ENCODE results near the gene ING3. TPM values are rescaled to one million over a fixed set of nuclear protein-coding genes. Genes with fewer than 3 reads are reported as not detected.
A peak's percentile ranks its signal among the peaks of the same experiment; 100 is the strongest.

Gene ING3
- total and polyA plus RNA-seq, 9 of the 15 experiments (the other 6 are each of a cell fraction or from before 2014, with no cell fraction given), result 22.8 to 233 (median 50.4) TPM

- TF ChIP-seq CREM (IDR thresholded peaks at IDR 0.05; ENCODE audit: low read depth) (no peak), ZNF699 (CRISPR knock-in tag; IDR thresholded peaks at IDR 0.05; ENCODE audit: insufficient replicate concordance) (no peak), ZNF224 (CRISPR knock-in tag; IDR thresholded peaks at IDR 0.05) (no peak), MLLT1 (IDR thresholded peaks at IDR 0.05) (no peak), ESRRB (CRISPR knock-in tag; IDR thresholded peaks at IDR 0.05; ENCODE audit: borderline replicate concordance) (no peak), BCL6 (CRISPR knock-in tag; IDR thresholded peaks at IDR 0.05) (no peak), EP300 (IDR thresholded peaks at IDR 0.05; ENCODE audit: low read length) (no peak), XRCC5 (IDR thresholded peaks at IDR 0.05; ENCODE audit: low read depth, low read length) (no peak), TSC22D4 (tag; IDR thresholded peaks at IDR 0.05) (no peak), HMG20B (CRISPR knock-in tag; IDR thresholded peaks at IDR 0.05) (no peak), GABPB2 (CRISPR knock-in tag; conservative IDR thresholded peaks at IDR 0.05) (no peak), TRIM28 (IDR thresholded peaks at IDR 0.05) (no peak), HLTF (IDR thresholded peaks at IDR 0.05) (no peak), PKNOX1 (IDR thresholded peaks at IDR 0.05) (peak; percentile 53), ZBTB43 (CRISPR knock-in tag; IDR thresholded peaks at IDR 0.05) (no peak), NFYB (IDR thresholded peaks at IDR 0.05; ENCODE audit: extremely low read depth, insufficient read length) (no peak), ETV6 (IDR thresholded peaks at IDR 0.05; ENCODE audit: borderline replicate concordance in 1 of 2, low read depth in 2 of 2, low read length in 1 of 2) (no peak), ETV6 (CRISPR knock-in tag; IDR thresholded peaks at IDR 0.05; ENCODE audit: borderline replicate concordance) (no peak), MAFG (tag; conservative IDR thresholded peaks at IDR 0.05) (no peak), SREBF2 (CRISPR knock-in tag; IDR thresholded peaks at IDR 0.05) (no peak), MEF2A (IDR thresholded peaks at IDR 0.05; ENCODE audit: control insufficient read depth, low read depth, low read length) (no peak), ZNF431 (CRISPR knock-in tag; IDR thresholded peaks at IDR 0.05) (no peak), RHOXF2B (CRISPR knock-in tag; conservative IDR thresholded peaks at IDR 0.05) (no peak), ZNF3 (CRISPR knock-in tag; IDR thresholded peaks at IDR 0.05) (no peak), MBD1 (CRISPR knock-in tag; IDR thresholded peaks at IDR 0.05) (no peak), ZNF263 (CRISPR knock-in tag; IDR thresholded peaks at IDR 0.05; ENCODE audit: borderline replicate concordance) (no peak)
These were observed 51.6 kb downstream of the ING3 start (continued) for GRCh38 chr7:121002048-121002756.
